ENCODE data around the gene IGFBP2.

DNA sequence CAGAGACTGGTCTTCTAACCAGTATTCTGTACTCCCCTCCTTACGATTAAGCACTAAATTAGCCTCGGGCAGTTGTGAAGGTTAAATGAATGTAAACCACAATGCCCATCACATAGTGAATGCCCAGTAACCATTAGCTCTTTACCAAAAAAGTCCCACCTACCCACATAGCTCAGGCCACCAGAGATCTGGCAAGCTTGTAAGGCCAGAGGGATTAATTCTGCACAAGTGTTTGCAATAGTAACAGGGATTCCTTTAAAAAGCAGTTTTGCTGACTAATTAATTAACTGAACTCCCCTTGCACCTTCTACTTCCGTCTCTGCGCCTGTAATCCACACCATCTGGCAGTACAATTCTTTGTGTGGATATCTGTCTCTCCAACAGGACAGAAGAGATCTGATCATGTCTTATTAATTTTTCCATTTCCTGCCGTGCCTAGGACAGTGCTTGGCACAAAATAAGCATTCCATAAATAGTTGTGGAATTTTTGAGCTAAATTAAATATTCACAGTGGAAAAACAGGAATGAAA, 36.2 kb upstream of the IGFBP2 start:
- TF ChIP-seq RFX5 (IDR thresholded peaks at IDR 0.05; ENCODE audit: low read depth, low read length) (no peak), FOS (IDR thresholded peaks at IDR 0.05; ENCODE audit: low read depth, low read length) (no peak), POLR2A (IDR thresholded peaks at IDR 0.05; ENCODE audit: low read depth, low read length) (no peak), RCOR1 (IDR thresholded peaks at IDR 0.05; ENCODE audit: insufficient replicate concordance, low read length) (no peak)
- TF ChIP-seq, protein P1, sequence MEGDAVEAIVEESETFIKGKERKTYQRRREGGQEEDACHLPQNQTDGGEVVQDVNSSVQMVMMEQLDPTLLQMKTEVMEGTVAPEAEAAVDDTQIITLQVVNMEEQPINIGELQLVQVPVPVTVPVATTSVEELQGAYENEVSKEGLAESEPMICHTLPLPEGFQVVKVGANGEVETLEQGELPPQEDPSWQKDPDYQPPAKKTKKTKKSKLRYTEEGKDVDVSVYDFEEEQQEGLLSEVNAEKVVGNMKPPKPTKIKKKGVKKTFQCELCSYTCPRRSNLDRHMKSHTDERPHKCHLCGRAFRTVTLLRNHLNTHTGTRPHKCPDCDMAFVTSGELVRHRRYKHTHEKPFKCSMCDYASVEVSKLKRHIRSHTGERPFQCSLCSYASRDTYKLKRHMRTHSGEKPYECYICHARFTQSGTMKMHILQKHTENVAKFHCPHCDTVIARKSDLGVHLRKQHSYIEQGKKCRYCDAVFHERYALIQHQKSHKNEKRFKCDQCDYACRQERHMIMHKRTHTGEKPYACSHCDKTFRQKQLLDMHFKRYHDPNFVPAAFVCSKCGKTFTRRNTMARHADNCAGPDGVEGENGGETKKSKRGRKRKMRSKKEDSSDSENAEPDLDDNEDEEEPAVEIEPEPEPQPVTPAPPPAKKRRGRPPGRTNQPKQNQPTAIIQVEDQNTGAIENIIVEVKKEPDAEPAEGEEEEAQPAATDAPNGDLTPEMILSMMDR (conservative IDR thresholded peaks at IDR 0.05; ENCODE audit: low read depth, low read length): no peak
